Stimulated activated CD8-positive, alpha-beta memory T cell treated with anti-CD3 and anti-CD28 coated beads, Interleukin-2, amount 100 ng/mL, for 1 hour (primary cell): Measurements from ENCODE around the gene IGLL1.
"Not testable (repeated sequence)": the region's sequence is repeated elsewhere in the genome, so short reads cannot be mapped to it uniquely, and the experiment has no call there.

Experiments used
- DNase-seq, 2 donors: peaks; one replicate each; pipeline ENCODE4 v3.0.0-alpha.2; 2020; ENCODE audit warnings: low read depth in 2 of 2

The IGLL1 gene

DNA sequence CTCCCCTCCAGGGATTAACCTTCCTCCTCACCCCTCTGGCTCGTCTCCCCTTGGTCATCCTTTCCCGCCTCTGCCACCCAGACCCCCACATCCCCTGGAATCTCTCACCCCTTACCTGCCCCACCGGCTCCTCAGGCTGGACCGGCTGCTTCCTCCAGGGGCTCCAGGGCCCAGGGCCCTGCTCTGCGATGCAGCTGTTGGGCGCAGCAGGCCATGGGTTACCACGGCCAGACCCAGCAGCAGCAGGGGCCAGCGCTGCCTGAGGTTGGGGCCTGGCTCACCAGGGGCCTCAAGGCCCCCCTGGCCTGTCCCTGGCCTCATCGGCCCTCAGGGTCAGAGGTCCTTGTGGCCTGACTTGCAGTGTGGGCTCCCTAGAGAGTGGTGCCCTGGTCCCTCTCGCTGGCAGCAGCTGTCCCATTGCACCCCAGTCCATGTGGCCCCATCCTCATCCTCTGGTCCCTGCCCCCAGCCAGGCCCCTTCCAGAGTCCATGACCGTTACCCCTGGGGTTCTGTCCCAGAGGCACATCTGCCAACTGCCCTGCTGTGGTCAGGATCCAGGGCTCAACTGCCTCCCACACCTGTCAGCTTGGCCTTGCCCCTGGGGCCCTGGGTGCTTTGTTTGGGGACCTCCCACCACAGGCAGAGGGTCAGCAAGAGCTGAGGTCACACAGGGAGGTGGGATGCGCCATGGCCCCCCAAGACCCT, at the start of gene IGLL1:
Gene IGLL1 (minus strand): TSS at position 421 of the 706 bp plus-strand sequence. CDS start 100 bp downstream, at position 321.
- DNase-seq, result no peak

DNA sequence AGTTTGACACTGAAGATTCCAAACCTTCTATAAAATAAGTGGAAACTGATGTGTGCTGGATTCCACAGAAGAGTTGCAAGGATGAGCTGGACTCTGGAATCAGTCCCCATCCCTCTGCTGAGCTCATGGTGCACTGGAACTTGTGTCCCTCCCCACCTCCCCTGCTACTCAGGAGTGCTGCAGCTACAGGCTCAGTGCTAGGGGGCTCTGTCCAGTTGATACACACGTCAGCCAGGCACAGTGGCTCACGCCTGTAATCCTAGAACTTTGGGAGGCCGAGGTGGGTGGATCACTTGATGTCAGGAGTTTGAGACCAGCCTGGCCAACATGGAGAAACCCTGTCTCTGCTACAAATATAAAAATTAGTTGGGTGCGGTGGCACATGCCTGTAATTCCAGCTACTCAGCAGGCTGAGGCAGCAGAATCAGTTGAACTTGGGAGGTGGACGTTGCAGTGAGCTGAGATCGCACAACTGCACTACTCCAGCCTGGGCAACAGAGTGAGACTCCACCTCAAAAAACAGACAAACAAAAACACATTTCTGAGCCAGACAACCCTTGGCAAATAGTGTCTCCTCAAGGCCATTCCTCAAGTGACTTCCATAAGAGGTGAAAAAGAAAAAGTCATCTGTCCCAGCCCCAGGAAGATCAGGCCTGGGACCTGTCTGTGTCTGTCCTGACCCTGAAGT, 48.1 kb upstream of the IGLL1 start:
- not testable (repeated sequence) for DNase-seq

DNA sequence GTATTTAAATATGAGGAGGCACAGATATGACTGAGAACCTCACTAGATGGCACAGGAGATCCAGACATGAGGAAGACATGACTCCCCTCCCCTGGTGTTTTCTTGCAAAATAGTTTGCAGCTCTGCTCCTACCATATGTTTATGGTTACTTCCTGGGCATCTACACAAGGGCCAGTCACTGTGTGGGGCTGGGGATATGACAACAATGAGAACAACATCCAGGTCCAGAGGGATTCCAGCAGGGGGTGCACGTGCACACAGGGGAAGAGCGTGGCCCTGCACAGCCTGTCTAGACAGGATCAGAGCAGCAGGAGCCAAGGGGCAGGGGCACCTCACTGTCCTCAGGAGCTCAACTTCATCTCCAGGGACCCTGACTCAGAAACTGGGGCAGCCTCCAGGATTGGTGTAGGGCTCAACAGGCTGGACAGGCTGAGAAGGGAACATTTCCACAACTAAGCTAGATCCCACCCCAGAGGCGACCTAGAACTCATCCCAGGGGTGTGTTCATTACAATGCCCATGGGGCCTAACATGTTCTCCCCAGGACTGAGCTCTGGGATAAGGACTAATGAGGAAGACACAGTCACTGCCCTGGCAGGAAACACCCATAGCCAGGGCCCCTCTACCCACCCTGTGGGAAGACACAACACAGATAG, 47.4 kb upstream of the IGLL1 start:
- peak; percentile 19 to 47 for DNase-seq

DNA sequence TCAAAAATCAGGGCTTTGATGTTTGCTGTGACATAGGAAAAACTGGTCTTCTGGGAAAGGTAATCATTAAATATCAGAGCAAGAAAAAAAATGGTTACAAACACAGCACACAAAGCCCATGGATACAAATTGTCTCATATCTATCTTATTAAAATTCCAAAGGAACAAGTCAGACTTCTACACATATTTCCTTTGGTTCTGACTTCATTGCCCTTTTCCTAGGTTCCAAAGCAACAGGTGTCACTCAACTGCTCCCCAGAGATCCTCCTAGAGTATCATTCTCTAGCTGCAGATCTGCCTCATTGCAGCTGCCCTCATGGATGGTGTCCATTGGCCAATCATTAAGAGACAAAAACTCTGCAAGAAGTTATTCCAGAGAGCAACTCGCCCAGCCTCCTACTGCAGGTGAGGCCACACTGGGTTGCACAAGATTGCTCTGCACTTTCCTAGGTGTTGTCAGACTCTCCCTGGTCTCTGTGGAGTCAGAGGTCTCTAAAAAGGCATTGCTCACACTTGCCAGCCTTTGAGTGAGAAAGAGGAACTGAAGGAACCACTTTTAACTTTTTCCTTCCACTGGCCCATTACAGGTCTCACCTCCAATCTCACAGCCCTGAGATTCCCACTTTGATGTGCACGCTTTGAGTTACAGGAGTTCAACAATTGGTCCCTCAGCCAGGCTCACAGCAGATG, 46.3 kb upstream of the IGLL1 start:
- DNase-seq, result no peak

DNA sequence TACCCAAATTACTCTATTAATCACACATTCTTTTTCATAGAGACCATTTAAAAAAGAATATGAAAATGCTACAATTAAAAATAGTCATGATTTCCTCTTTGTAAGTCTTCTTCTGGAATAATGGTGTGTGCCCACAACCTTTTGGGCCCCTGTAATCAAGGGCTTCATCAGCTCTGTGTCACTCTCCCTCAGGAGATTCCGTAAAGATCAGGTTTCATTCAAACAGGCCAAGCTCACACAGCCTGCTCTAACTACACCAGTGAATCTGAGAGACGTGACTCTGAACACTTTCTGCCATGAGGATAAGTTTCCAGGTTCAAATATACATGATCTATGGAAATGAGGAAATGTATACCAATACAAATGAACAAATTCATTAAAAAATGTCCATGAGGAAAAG, 42.5 kb upstream of the IGLL1 start:
- no peak for DNase-seq

DNA sequence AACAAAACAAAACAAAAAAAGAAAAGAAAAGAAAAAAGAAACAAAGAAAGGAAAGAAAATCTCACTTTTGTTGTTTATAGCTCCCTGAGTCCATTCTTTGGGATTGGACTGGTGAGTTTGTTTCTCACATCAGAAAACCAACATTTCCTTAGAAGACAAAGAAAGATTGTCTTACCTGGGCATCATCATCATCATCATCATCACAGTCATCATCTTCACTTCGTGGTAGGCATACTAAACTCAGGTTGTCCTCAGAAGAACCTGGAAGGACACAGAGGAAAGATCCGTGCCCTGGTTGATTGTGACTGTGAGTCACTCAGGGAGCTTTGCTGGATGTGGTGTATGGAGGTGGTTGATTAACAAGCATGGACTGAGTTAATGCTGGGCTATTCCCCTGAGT, 41.8 kb upstream of the IGLL1 start:
- not testable (repeated sequence) for DNase-seq

DNA sequence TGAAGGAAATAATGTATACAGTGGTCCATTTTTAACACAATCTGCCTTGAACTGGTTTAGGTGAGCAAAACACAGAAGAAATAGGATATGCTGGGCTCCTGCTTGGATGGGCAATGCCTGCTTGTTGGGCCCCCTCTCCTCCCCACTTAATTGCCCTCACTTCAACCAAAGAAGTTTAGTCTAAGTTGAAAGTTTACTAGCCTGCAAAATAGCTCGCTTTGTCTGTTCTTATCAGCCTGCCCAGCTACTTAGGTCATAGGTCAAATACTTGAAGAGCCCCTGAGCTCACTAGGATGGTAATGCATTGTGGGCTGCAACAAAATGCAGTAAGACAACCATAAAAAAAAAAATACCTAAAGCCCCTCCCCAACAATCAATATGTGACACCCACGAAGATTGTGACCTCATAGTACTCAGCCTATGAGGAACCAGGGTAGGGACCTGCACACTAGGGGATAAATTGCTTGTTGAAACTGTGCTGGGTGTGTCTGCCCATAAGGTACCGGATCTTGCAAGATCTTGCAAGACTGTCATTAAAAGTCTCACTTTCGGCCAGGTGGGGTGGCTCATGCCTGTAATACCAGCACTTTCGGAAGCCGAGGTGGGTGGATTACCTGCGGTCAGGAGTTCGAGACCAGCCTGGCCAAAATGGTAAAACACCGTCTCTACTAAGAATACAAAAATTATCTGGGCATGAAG, 41.1 kb upstream of the IGLL1 start:
- DNase-seq, result no peak

DNA sequence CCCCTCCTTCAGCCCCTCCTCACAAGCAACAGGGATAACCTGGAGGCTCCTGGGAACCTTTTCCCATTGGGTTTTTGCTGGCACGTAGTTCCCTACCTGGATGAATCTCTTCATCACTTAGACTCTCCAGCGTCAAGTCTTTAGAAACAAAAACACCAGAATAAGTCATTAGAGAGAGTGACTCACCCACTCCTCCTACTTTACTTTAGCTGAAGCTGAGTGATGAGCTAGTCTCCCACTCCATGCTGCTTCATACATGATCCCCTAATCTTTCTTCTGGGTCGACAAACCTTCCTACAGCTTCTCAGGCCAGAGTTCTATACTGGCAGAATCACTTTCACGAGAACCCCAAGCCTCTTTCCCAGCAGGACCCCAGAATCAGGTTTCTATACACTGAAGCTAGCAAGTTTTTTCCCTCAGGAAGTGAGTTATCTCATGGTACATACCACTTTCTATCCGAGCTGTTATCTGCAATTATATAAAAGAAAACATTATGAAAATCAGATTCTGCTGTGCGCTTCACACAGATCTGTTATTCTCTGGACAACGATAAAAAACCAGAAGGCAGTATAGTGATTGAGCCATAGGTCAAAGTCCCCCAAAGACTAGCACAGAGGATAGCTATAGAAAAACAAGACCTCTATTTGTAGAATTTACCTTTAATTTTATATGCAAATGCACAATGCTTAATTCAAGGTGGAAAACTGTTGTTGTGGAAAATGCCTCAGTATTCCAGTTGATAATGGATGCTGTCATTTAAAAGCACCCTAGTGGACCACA, 33.3 kb upstream of the IGLL1 start:
- no peak for DNase-seq

DNA sequence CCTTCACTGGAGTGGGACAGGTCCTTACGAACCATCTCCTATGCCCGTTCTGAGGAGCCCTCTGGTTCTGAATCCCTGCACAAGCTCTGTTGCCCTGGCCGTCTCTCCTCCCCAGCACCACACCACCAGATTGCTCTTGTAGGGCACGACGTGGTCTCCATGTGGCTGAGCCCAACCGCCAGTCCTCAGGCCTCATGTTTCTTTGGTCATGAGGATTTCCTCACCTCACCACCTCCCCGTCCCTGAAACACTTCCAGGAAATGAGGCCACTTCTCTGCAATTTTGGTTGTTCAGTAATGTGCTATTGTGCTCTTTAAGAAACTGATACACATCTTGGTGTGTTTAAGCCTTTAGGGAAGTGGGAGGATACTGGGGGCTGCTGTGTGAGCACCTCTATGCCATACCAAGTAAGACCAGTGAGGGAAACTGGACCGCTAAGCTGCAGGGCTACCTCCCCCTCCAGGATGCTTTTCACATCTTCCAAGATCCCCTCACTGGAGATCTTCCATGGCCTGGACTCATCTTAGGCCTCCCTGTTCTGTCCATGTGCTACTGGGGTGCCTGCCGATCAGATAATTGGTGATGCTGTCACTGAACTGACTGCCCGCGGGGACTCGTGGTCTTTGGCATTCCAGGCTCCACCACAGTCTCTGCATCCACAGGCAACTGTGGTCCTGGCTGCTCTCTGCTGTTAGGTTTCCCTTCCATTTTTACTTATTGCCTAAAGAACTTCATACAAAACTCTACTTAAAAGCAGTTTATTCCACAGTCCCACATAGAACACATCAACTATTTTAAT, 30.1 kb upstream of the IGLL1 start:
- no peak for DNase-seq

DNA sequence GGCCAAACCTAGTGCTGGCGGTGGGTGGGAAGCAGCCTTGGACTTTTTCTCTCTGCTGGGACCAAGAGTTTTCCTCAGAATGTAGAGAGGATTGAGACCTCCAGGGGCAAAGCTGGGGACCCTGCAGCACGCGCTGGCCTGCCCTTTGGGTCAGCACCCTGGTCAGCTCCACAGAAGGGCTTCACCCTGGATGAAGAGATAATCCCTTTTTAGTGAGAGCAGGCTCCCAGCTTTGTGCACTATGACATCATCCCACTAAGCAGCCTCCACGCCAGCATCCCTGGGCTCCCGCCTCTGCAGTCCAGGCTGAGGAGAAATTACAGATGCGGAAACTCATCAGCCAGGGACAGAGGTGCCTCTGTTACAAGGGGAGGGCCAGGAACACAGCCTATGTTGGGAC, 28.5 kb upstream of the IGLL1 start:
- DNase-seq, result no peak

DNA sequence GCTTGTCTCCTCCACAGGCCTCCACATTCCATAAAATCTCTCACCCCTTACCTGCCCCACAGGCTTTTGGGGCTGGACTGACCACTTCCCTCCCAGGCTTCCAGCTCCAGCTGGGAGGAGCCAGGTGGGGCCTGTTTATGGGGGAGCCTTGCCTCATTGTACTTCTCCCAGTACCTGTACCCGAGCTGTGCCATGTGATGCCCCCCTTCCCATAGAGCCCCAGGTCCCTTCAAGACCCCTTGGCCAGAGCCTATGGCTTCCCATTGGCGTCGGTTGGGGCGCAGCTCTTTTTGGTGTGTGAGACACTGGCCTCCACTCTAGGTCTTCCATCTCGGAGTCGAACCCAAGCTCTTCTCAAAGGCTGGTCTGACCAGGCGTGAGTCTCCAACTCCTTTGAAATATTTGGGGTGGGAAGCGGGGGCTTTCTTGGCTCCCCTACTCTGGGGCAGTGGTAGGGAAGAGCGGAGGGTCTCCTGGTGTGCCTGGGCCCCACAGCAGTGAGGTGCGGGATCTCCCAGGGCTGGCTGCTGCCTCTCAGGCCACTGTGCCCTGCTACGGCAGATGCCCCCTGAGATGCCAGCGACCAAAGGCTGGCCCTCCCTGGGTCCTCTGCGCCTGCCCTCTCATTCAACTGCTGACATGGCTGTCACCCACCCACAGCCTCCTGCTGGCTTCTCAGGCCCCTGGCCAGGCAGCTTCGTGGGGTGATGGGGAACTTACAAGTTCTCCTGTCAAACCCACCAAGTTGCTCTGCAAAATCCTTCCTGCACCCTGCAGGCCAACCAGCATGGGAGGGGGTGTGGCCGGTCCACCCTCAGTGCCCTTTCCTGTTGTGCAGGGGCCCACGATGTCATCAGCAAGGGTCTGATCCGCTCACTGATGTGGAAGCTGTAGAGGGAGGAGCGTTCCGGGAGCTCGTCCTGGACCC, 26.4 kb upstream of the IGLL1 start:
- no peak for DNase-seq

DNA sequence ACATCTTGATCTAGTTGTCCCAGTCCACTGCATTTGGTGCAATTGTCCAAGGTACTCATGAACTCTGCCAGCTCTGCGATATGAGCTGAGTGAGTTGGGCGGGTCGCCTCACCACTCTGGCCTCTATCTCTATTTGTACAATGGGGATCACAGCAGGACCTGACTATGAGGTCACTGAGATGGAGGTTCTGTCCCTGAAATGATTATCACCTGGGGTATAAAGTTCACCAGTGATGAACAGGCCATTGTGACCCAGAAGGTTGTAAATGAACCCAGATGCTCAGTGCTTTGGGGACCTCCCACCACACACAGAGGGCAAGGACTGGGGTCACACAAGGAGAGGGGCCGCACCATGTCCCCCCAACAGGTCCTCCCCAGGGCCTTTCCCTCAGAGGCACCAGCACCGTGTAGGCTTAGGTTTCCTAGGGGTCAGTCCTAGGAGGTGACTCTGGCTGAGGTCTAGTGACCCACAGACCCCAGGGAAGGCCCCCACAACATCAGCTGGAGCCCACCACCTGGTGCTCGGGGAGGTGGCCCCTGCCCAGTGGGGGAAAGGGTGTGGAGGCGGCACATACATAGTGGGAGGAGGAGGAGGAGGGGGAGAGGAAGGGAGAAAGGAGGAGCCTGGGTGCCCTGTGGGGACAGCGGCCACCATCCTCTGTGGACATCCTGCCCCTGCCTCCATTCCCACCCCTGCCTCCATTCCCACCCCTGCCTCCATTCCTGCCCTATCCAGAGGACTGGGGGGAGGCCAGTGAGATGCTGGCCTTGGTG, 25.0 kb upstream of the IGLL1 start:
- no peak for DNase-seq

DNA sequence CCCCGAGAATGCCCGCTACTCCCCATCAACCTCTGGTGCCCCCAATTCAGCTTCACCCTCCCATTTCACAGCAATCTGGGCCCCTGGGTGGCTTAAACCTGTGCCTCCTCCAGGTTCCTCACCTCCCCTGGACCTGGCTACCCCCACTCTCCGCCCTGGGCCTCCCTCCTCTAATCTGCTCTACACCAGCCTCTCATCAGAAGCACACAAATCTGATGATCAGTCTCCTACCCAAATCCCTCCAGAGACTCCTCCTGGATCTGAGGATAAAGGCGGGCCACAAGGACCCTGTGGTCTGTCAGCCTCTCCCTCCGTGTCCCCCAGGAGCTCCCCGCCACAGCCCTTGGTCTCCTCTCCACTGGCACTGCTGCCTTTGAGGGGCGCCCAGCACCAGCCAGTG, 23.2 kb upstream of the IGLL1 start:
- DNase-seq, result no peak

DNA sequence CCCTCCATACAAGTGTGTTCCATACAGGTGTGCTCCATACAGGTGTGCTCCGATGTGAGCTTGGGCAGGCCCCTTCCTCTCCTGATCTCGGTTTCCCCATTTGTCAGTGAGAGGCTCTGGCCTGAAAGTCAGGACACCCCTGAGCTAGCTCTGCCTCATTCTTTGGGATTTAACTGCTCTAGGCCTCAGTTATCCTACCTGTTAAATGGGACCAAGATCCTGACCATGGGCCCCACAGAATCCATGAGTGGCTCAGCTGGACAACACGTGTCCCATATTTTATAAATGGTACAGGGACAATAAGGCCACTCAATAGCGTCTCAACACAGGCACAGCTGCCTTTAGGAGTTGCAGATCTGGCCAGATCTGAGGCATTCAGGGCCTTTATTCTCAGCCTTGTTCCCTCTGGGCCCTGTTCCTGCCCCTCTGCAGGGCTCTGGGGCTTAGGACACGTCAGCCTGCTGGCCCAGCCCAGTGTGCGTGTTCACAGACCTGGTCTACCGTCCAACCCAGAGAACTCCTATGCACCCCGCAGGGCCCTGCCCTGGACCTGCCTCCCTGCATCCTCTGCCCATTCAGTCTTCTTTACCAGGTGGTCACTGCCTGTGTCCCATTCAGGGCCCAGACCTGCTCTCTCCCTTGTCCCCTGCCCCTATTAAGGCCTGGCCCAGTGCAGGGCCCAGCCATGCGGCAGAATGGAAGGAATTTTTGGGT, 18.9 kb upstream of the IGLL1 start:
- DNase-seq, result no peak

DNA sequence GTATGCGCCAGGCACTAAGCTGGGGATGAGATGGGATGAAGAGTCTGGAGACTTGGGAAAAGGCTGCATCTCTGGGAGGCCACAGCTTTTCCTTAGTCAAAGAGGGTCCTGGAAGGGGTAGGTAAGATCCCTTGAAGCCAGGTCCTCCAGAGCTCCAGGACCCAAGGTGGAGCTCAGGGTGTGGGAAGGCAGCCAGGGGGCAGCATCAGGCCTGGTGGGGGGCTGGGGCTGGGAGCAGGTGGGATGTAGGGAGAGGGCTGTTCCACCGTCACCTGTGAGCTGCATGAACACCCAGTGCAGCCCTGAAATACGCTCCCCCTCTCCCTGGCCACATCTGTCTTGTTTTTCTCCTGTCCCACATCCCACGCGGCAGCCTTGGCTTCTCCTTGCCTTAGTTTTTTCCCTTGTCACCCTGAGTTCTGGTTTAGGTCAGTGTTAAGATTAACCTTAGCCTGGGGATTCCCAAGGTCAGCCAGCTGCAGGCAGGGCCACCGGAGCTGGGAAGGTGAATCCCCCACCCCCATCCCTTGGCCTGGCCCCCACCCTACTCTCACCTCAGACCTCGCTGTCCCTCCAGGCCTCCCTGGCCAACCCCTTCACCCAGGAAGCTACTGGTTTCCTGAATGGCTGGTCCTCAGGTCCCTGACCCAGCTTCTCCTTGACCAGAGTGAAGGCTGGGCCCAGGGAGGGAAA, 17.6 kb upstream of the IGLL1 start:
- DNase-seq, result not testable (repeated sequence)

DNA sequence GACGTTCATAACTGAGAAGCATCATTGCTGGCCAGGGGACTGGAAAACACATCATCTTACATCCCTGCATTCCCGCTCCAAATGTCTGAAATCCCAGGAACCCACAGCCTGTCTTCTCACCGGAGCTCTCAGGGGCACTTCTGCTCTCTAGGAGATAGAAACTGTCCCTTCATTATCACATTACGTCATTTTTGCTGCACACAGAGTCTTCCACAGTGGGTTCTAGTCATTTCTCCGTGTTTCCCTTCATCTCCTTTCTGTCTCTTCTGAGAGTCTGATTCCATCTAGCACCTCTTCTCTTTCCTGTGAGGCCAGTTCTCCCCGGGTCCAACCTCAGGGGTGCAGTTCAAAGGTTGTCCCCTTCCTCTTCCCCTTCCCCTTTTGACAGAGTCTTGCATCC, 15.8 kb upstream of the IGLL1 start:
- DNase-seq, result not testable (repeated sequence)

DNA sequence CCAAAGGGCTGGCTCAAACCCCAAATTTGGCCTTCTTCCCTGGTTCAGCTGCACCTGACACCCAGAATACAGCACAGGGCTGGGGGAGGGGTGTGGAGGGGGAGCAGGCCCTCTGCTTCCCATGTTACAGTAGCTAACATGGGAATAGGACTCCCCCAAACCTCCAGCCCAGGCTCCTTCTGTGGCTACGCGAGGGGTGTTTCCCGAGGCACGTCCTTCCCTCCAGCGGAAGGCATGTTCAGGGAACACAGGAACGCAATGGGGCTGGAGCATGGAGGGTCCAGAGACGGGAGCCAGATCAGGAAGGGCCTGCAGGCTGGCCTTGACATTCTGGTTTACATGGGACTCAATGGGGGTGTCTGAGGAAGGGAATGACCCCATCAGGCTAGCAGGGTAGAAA, 11.8 kb upstream of the IGLL1 start:
- DNase-seq, result no peak
